ENCODE data around the gene PRDM8.

DNA sequence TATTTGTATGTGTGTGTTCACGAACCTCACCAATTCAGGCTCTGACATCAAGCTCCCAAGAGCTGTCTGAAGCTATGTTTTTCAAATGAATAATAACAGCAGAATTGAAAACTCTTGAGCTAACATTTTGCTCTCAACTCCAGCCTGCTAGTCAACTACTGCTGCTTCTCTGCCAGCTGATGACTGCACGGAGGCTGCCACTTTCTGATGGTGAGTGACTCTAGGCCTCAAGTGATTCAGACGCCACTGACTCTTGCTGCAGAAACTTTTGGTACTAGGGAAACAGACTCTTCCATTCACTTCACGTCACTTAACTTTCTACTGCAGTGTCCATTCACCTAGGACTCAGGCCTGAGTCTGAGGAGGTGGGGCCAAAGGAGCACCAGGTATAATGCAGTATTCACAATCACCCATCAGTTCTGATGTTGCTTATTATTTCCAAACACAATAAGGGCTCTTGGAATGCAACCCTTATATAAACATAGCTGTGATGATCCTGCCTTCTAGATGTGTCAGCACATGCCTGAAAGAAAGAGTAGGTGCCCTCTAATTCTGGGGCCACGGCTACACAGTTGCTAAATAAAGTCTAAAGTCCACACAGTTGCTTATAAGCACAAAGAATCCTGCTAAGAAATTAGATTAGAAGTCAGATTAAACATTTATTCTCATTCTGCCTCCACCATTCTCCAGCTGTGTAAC lies 16.0 kb downstream of the PRDM8 start:
- no peak for TF ChIP-seq CTCF (IDR thresholded peaks at IDR 0.05; ENCODE audit: low read depth, low read length)
- TF ChIP-seq EZH2phosphoT487 (IDR thresholded peaks at IDR 0.05; ENCODE audit: low read depth), result no peak
